Upper lobe of left lung (tissue), 4 donors: ENCODE results near the gene SRGAP2B.
"Not testable (repeated sequence)": the region's sequence is repeated elsewhere in the genome, so short reads cannot be mapped to it uniquely, and the experiment has no call there.

ENCODE experiments used
- POLR2A ChIP-seq, 4 donors: fragments of 450-650 bp; IDR thresholded peaks; one replicate each; pipeline ENCODE4 v1.5.1; 2016 to 2017; ENCODE audit warnings: antibody characterized with exemption in 4 of 4, mild to moderate bottlenecking in 2 of 4
- TF ChIP-seq, protein P1 (sequence below), 6 experiments: fragments of 450-650 bp in 4 of 6; fragments of 200-600 bp in 2 of 6; sonication (generic) in 2 of 6; IDR thresholded peaks; one replicate each; pipeline ENCODE4 v1.5.1; 2016 to 2019; ENCODE audit warnings: antibody characterized with exemption in 6 of 6

DNA sequence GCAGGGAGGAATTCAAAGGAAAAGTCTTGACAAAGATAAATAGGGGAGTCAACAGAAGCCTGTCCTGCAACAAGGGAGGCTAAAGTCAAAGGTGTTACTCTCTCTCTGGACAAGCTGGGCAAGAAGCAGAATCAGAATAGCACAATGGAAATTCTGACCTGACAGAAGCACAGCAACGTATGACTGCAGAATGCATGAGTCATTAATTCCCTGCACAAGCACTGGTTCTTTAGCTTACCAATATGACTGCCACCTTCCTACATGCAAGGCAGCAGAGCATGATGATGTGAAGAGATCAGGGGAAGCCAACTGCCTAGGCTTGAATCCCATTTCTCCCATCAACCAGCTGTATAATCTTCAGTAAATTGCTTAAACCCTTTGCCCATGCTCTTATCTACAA, 153.4 kb downstream of the SRGAP2B start:
- TF ChIP-seq, protein P1, sequence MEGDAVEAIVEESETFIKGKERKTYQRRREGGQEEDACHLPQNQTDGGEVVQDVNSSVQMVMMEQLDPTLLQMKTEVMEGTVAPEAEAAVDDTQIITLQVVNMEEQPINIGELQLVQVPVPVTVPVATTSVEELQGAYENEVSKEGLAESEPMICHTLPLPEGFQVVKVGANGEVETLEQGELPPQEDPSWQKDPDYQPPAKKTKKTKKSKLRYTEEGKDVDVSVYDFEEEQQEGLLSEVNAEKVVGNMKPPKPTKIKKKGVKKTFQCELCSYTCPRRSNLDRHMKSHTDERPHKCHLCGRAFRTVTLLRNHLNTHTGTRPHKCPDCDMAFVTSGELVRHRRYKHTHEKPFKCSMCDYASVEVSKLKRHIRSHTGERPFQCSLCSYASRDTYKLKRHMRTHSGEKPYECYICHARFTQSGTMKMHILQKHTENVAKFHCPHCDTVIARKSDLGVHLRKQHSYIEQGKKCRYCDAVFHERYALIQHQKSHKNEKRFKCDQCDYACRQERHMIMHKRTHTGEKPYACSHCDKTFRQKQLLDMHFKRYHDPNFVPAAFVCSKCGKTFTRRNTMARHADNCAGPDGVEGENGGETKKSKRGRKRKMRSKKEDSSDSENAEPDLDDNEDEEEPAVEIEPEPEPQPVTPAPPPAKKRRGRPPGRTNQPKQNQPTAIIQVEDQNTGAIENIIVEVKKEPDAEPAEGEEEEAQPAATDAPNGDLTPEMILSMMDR (IDR thresholded peaks at IDR 0.05) = not testable (repeated sequence)
- not testable (repeated sequence) for TF ChIP-seq POLR2A (IDR thresholded peaks at IDR 0.05)
